IPS-15b (cell line): Measurements from ENCODE around the gene SERPINE2.

Experiments
- H3K27me3 ChIP-seq: one replicate; pipeline ENCODE4 v1.6.1; 2013; ENCODE audit warnings: low read length; ENCODE audit not compliant: control insufficient read depth, insufficient read depth
- H3K36me3 ChIP-seq: one replicate; pipeline ENCODE4 v1.6.1; 2013; ENCODE audit warnings: low read length; ENCODE audit not compliant: control insufficient read depth, insufficient read depth
- H3K4me1 ChIP-seq: one replicate; pipeline ENCODE4 v1.6.1; 2013; ENCODE audit warnings: mild to moderate bottlenecking, low read length; ENCODE audit not compliant: control insufficient read depth, insufficient read depth
- H3K4me3 ChIP-seq: one replicate; pipeline ENCODE4 v1.5.1; 2013; ENCODE audit warnings: low read depth, low read length
- H3K9ac ChIP-seq: one replicate; pipeline ENCODE4 v1.6.1; 2013; ENCODE audit warnings: low read depth, mild to moderate bottlenecking, low read length
- H3K9me3 ChIP-seq: one replicate; pipeline ENCODE4 v1.6.1; 2013; ENCODE audit warnings: mild to moderate bottlenecking, low read length; ENCODE audit not compliant: control insufficient read depth, insufficient read depth

SERPINE2 gene

DNA sequence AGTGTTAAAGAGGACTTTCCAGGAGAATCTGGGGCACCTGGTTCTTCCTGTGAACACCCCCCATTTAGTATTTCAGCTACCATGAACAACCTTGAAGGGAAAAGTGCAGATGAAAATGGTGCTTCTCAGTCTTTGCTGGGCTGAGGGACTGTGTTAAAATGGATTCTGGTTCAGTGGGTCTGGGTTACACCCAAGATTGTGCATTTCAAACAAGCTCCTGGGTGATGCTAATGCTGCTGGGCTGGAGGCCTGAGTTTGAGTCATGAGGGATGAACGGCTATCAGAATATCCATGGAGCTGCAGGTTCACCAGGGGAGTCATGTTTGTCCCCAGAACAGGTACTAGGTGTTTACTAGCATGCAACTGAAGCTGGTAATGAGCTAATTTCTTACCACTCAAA lies 57.8 kb downstream of the SERPINE2 start:
- no peaks in the 10 kb centered on the region for H3K9me3 ChIP-seq
- H3K9ac ChIP-seq: no peak overlapping the region
- no peak overlapping the region for H3K4me3 ChIP-seq
- H3K36me3 ChIP-seq: peaks cover 5% of the 10 kb centered on the region
- H3K4me1 ChIP-seq: no peaks in the 10 kb centered on the region
- H3K27me3 ChIP-seq: no peaks in the 10 kb centered on the region

GRCh38 chr2:223980803-223981202 lies 58.3 kb downstream of the SERPINE2 start:
- no peaks in the 10 kb centered on the region for H3K9me3 ChIP-seq
- no peak overlapping the region for H3K9ac ChIP-seq
- no peaks in the 10 kb centered on the region for H3K27me3 ChIP-seq
- peaks cover 5% of the 10 kb centered on the region for H3K36me3 ChIP-seq
- no peaks in the 10 kb centered on the region for H3K4me1 ChIP-seq
- no peak overlapping the region for H3K4me3 ChIP-seq

GRCh38 chr2:223980397-223980735 lies 58.7 kb downstream of the SERPINE2 start:
- Histone ChIP-seq H3K4me1 (no peaks in the 10 kb centered on the region), H3K9ac (no peak overlapping the region), H3K36me3 (peaks cover 5% of the 10 kb centered on the region), H3K9me3 (no peaks in the 10 kb centered on the region), H3K27me3 (no peaks in the 10 kb centered on the region), H3K4me3 (no peak overlapping the region)

GRCh38 chr2:223979730-223980396 lies 59.2 kb downstream of the SERPINE2 start:
- Histone ChIP-seq H3K4me3 (no peak overlapping the region), H3K9ac (no peak overlapping the region), H3K27me3 (no peaks in the 10 kb centered on the region), H3K36me3 (peaks cover 5% of the 10 kb centered on the region), H3K4me1 (no peaks in the 10 kb centered on the region), H3K9me3 (no peaks in the 10 kb centered on the region)

GRCh38 chr2:223978451-223978850 lies 60.6 kb downstream of the SERPINE2 start:
- Histone ChIP-seq H3K27me3 (no peaks in the 10 kb centered on the region), H3K36me3 (no peaks in the 10 kb centered on the region), H3K4me3 (no peak overlapping the region), H3K9me3 (no peaks in the 10 kb centered on the region), H3K4me1 (no peaks in the 10 kb centered on the region), H3K9ac (no peak overlapping the region)

- Histone ChIP-seq H3K36me3 (no peaks in the 10 kb centered on the region), H3K27me3 (no peaks in the 10 kb centered on the region), H3K4me1 (no peaks in the 10 kb centered on the region), H3K9ac (no peak overlapping the region), H3K9me3 (no peaks in the 10 kb centered on the region), H3K4me3 (no peak overlapping the region)
Observed at GRCh38 chr2:223976635-223977226, 62.4 kb downstream of the SERPINE2 start.

DNA sequence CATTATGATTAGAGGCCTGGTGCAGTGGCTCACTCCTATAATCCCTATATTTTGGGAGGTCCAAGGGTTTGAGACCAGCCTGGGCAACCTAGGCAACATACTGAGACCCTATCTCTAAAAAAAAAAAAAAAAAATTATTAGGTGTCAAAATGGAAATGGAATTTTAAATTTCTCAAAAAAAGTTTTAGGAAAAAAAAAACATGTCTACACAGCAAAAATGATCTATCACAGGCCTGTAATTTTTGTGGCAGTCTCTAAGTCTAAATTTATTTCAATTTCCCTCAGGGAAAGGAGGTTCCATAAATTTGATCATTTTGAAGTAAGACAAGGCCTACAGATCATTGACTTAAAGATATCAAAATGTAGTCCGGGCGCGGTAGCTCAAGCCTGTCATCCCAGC lies 65.5 kb downstream of the SERPINE2 start:
- Histone ChIP-seq H3K4me1 (no peaks in the 10 kb centered on the region), H3K9me3 (no peaks in the 10 kb centered on the region), H3K9ac (no peak overlapping the region), H3K27me3 (no peaks in the 10 kb centered on the region), H3K36me3 (no peaks in the 10 kb centered on the region), H3K4me3 (no peak overlapping the region)

DNA sequence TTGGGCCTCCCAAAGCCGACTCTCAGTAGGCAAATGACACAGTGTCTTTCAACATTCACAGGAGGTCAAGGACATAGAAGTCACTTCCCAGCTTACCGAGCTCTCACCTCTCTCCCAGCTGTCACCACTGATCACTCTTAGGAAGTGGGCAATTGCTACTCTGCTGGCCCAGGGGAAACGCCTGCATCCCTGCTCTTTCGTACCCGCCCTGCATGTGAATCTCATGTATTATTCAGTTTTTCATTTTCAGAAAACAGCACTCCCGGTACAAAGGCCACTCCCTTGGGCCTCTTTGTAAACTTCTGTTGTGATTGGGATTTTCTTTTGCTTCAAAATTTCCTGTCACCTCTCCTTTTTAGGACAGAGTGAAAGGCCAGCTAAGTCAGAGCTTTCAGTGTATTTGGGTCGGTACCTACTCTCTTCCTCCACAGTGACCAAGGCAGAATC lies 66.4 kb downstream of the SERPINE2 start:
- no peaks in the 10 kb centered on the region for H3K36me3 ChIP-seq
- no peaks in the 10 kb centered on the region for H3K27me3 ChIP-seq
- H3K9ac ChIP-seq: no peak overlapping the region
- no peaks in the 10 kb centered on the region for H3K9me3 ChIP-seq
- H3K4me1 ChIP-seq: no peaks in the 10 kb centered on the region
- no peak overlapping the region for H3K4me3 ChIP-seq

DNA sequence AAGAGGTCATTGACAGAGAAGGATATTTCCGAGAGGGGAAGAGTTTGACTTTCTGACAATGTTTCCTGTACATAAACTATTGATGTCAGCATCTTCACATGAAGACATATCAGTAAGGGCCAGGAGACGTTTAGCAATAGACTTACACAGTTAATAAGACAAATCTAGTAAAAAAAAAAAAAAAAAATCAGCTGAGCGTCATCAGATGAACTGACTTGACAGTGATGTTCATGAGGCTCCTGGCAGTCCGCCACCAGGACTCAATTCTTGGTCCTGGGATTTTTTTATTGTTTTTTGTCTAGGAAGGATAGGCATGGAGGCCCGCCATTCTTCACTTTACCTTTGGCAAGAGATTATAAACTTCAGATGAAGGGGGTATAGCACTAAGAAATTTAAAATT lies 67.4 kb downstream of the SERPINE2 start:
- H3K36me3 ChIP-seq: no peaks in the 10 kb centered on the region
- H3K9ac ChIP-seq: no peak overlapping the region
- H3K4me3 ChIP-seq: no peak overlapping the region
- no peaks in the 10 kb centered on the region for H3K9me3 ChIP-seq
- no peaks in the 10 kb centered on the region for H3K27me3 ChIP-seq
- H3K4me1 ChIP-seq: no peaks in the 10 kb centered on the region

GRCh38 chr2:223970343-223971128 lies 68.5 kb downstream of the SERPINE2 start:
- Histone ChIP-seq H3K9ac (no peak overlapping the region), H3K36me3 (no peaks in the 10 kb centered on the region), H3K9me3 (no peaks in the 10 kb centered on the region), H3K4me1 (no peaks in the 10 kb centered on the region), H3K27me3 (no peaks in the 10 kb centered on the region), H3K4me3 (no peak overlapping the region)

DNA sequence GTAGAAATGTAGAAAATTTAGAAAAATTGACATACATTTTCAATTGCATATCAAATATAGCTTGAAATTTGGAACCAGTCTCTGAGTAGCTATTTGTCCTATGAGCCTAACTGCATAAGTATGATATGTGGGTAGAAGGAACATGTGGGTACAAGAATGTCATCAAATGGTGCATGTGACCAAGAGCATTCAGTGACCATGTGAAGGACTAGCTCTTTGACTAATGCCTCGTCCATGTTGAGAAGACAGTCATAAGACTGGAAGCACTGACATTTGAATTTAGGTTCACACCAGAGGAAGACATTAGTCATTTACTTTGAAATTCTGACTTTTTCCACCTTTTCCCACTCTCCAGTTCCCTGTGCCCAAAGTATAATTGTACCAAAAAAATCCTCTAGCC lies 69.2 kb downstream of the SERPINE2 start:
- Histone ChIP-seq H3K9ac (no peak overlapping the region), H3K27me3 (no peaks in the 10 kb centered on the region), H3K4me1 (no peaks in the 10 kb centered on the region), H3K4me3 (no peak overlapping the region), H3K36me3 (no peaks in the 10 kb centered on the region), H3K9me3 (no peaks in the 10 kb centered on the region)

- no peaks in the 10 kb centered on the region for H3K27me3 ChIP-seq
- no peak overlapping the region for H3K4me3 ChIP-seq
- H3K4me1 ChIP-seq: no peaks in the 10 kb centered on the region
- H3K9ac ChIP-seq: no peak overlapping the region
- H3K9me3 ChIP-seq: no peaks in the 10 kb centered on the region
- H3K36me3 ChIP-seq: no peaks in the 10 kb centered on the region
Observed at GRCh38 chr2:223969315-223969714, 69.8 kb downstream of the SERPINE2 start.
